ENCODE data around the gene ANKRD26. TPM values are rescaled to one million over a fixed set of nuclear protein-coding genes. Genes with fewer than 3 reads are reported as not detected.

Gene ANKRD26
- total RNA-seq, 1 donor from 2014 or later: 6.1 TPM

GRCh38 chr10:27041196-27041595, 59.1 kb downstream of the ANKRD26 start:
- no peaks in the 10 kb centered on the region for H3K27me3 ChIP-seq (ENCODE audit: control insufficient read depth, insufficient read depth, low read length)
- DNase-seq (ENCODE audit: low read depth): no peak
- TF ChIP-seq CTCF (IDR thresholded peaks at IDR 0.05; ENCODE audit: insufficient read depth, low read length, poor library complexity, severe bottlenecking): no peak
- no peaks in the 10 kb centered on the region for H3K36me3 ChIP-seq (ENCODE audit: control insufficient read depth, insufficient read depth, low read length)
- H3K4me3 ChIP-seq (ENCODE audit: low read depth, low read length): no peak overlapping the region

GRCh38 chr10:27038168-27038567, 62.1 kb downstream of the ANKRD26 start:
- Histone ChIP-seq H3K27me3 (ENCODE audit: control insufficient read depth, insufficient read depth, low read length) (no peaks in the 10 kb centered on the region), H3K36me3 (ENCODE audit: control insufficient read depth, insufficient read depth, low read length) (no peaks in the 10 kb centered on the region), H3K4me3 (ENCODE audit: low read depth, low read length) (no peak overlapping the region)
- no peak for DNase-seq (ENCODE audit: low read depth)
- no peak for TF ChIP-seq CTCF (IDR thresholded peaks at IDR 0.05; ENCODE audit: insufficient read depth, low read length, poor library complexity, severe bottlenecking)

GRCh38 chr10:27035163-27035562, 65.1 kb downstream of the ANKRD26 start:
- DNase-seq (ENCODE audit: low read depth): no peak
- no peak for TF ChIP-seq CTCF (IDR thresholded peaks at IDR 0.05; ENCODE audit: insufficient read depth, low read length, poor library complexity, severe bottlenecking)
- H3K27me3 ChIP-seq (ENCODE audit: control insufficient read depth, insufficient read depth, low read length): no peaks in the 10 kb centered on the region
- H3K36me3 ChIP-seq (ENCODE audit: control insufficient read depth, insufficient read depth, low read length): no peaks in the 10 kb centered on the region
- no peak overlapping the region for H3K4me3 ChIP-seq (ENCODE audit: low read depth, low read length)

GRCh38 chr10:27030060-27030459, 70.2 kb downstream of the ANKRD26 start:
- no peaks in the 10 kb centered on the region for H3K36me3 ChIP-seq (ENCODE audit: control insufficient read depth, insufficient read depth, low read length)
- no peaks in the 10 kb centered on the region for H3K27me3 ChIP-seq (ENCODE audit: control insufficient read depth, insufficient read depth, low read length)
- TF ChIP-seq CTCF (IDR thresholded peaks at IDR 0.05; ENCODE audit: insufficient read depth, low read length, poor library complexity, severe bottlenecking): no peak
- DNase-seq (ENCODE audit: low read depth): no peak
- no peak overlapping the region for H3K4me3 ChIP-seq (ENCODE audit: low read depth, low read length)

GRCh38 chr10:27022048-27022447, 78.2 kb downstream of the ANKRD26 start:
- Histone ChIP-seq H3K27me3 (ENCODE audit: control insufficient read depth, insufficient read depth, low read length) (no peaks in the 10 kb centered on the region), H3K36me3 (ENCODE audit: control insufficient read depth, insufficient read depth, low read length) (no peaks in the 10 kb centered on the region), H3K4me3 (ENCODE audit: low read depth, low read length) (no peak overlapping the region)
- TF ChIP-seq CTCF (IDR thresholded peaks at IDR 0.05; ENCODE audit: insufficient read depth, low read length, poor library complexity, severe bottlenecking): no peak
- no peak for DNase-seq (ENCODE audit: low read depth)

GRCh38 chr10:27020243-27020642, 80.1 kb downstream of the ANKRD26 start:
- Histone ChIP-seq H3K36me3 (ENCODE audit: control insufficient read depth, insufficient read depth, low read length) (no peaks in the 10 kb centered on the region), H3K4me3 (ENCODE audit: low read depth, low read length) (no peak overlapping the region), H3K27me3 (ENCODE audit: control insufficient read depth, insufficient read depth, low read length) (no peaks in the 10 kb centered on the region)
- TF ChIP-seq CTCF (IDR thresholded peaks at IDR 0.05; ENCODE audit: insufficient read depth, low read length, poor library complexity, severe bottlenecking): no peak
- DNase-seq (ENCODE audit: low read depth): no peak

Measured in kidney epithelial cell (primary cell).